H1 (cell line): ENCODE measurements around the gene PMEPA1. TPM values are rescaled to one million over a fixed set of nuclear protein-coding genes. Genes with fewer than 3 reads are reported as not detected.

Experiments
- CHD1 ChIP-seq: IDR thresholded peaks from 2 replicates; pipeline ENCODE4 v1.6.1; 2012; ENCODE audit warnings: low read depth, low read length, improper control_type of control experiment
- CTBP2 ChIP-seq: IDR thresholded peaks from 2 replicates; pipeline ENCODE4 v1.7.0; 2011; ENCODE audit warnings: borderline replicate concordance, mild to moderate bottlenecking, moderate library complexity, mixed read lengths, low read length; ENCODE audit not compliant: insufficient read depth, insufficient read length
- KDM4A ChIP-seq: IDR thresholded peaks from one replicate; pipeline ENCODE4 v1.7.1; 2012; ENCODE audit warnings: low read depth, mild to moderate bottlenecking, moderate library complexity, low read length, inconsistent platforms; ENCODE audit not compliant: severe bottlenecking
- KDM5A ChIP-seq: fragments of 200-600 bp; IDR thresholded peaks from 2 replicates; pipeline ENCODE4 v1.7.1; 2012; ENCODE audit warnings: mild to moderate bottlenecking, low read length, inconsistent platforms, mixed read lengths
- RAD21 ChIP-seq, 2 experiments: IDR thresholded peaks in 1 of 2; conservative IDR thresholded peaks in 1 of 2; 2 replicates each; pipeline ENCODE4 v1.6.1; 2011; ENCODE audit warnings: low read depth in 2 of 2, low read length in 2 of 2, improper control_type of control experiment in 1 of 2, inconsistent platforms in 1 of 2, mild to moderate bottlenecking in 1 of 2, moderate library complexity in 1 of 2
- SIX5 ChIP-seq: IDR thresholded peaks from 2 replicates; pipeline ENCODE4 v1.6.1; 2011; ENCODE audit warnings: mild to moderate bottlenecking, low read depth, low read length
- SUZ12 ChIP-seq: fragments of 200-600 bp; sonication (generic); IDR thresholded peaks from 2 replicates; pipeline ENCODE4 v1.6.1; 2012; ENCODE audit warnings: mild to moderate bottlenecking, inconsistent platforms, low read length, moderate library complexity, mixed read lengths
- YY1 ChIP-seq: IDR thresholded peaks from 2 replicates; pipeline ENCODE4 v1.6.1; 2011; ENCODE audit warnings: low read depth, mild to moderate bottlenecking, low read length
- polyA plus RNA-seq, 7 experiments: library from polyadenylated mRNA; depleted of rRNA in 3 of 7; stranded (reverse) in 5 of 7; unstranded in 2 of 7; fragments of >200 nt in 5 of 7; fragments of 200-250 nt in 2 of 7; gene quantifications; 1 replicate in 5 of 7; 2 replicates in 1 of 7; 4 replicates in 1 of 7; pipeline versions ENCODE4 v1.2.1 to v1.2.3, GENCODE V29; 2011 to 2013; ENCODE audit warnings: missing spikeins in 2 of 7, mixed read lengths in 2 of 7
- total RNA-seq: library from RNA; stranded (reverse); fragmentation: NEBNext Ultra II Directional; extraction: Animal tissue kit (Norgen Biotek cat#: 25700); gene quantifications from 2 replicates; pipeline ENCODE4 v1.2.1, GENCODE V29; 2021
- TF ChIP-seq, protein P1 (sequence below): IDR thresholded peaks from 2 replicates; pipeline ENCODE4 v1.6.1; 2012; ENCODE audit warnings: low read length, inconsistent platforms

Gene PMEPA1
- total and polyA plus RNA-seq, 2 of the 8 experiments (the other 6 are each of a cell fraction or from before 2014, with no cell fraction given): 12.7 to 20.5 TPM

DNA sequence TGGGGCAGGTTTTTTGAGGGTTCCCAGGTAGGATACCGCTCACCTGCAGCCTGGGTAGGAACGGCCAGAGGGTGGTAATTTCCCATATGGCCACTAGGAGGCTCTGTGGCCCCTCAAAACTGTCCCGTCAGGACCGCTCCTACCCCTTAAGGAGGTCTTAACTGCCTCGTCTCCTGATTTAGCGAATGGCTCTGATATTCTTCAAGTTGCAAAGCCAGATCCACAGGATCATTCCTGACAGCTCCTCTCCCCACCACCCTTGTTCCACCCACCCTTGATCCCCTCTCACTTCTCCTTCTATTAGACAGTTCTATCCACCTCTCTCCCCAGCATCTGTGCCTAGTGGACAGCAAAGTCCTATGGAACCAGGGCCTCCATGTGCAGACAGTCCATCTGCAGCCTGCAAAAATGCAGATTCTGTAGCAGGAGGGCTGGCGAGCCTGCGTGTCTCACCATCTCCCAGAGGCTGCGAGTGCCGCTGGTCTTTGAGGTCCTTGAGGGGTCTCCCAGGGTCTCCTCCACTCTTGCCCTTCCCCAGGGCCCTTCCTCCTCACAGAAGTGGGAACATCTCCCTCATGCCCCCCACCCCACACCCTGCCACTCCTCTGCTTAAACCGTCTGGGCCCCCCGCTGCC, 55.3 kb downstream of the PMEPA1 start (continued):
- TF ChIP-seq KDM5A (no peak), YY1 (no peak), SIX5 (no peak), RAD21 (IDR thresholded peaks at IDR 0.05 in 1 of 2, conservative IDR thresholded peaks at IDR 0.05 in 1 of 2; ENCODE audit: low read depth in 2 of 2, low read length in 2 of 2) (peak; percentile 94 to 96), KDM4A (no peak), SUZ12 (no peak), CTBP2 (no peak), CHD1 (no peak)
- TF ChIP-seq, protein P1, sequence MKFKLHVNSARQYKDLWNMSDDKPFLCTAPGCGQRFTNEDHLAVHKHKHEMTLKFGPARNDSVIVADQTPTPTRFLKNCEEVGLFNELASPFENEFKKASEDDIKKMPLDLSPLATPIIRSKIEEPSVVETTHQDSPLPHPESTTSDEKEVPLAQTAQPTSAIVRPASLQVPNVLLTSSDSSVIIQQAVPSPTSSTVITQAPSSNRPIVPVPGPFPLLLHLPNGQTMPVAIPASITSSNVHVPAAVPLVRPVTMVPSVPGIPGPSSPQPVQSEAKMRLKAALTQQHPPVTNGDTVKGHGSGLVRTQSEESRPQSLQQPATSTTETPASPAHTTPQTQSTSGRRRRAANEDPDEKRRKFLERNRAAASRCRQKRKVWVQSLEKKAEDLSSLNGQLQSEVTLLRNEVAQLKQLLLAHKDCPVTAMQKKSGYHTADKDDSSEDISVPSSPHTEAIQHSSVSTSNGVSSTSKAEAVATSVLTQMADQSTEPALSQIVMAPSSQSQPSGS: no peak
